GM21576 (cell line): ENCODE data around the gene NLRP9.

ENCODE experiments used
- ATAC-seq: cut with Tn5 transposase; IDR thresholded peaks from one replicate; pipeline ENCODE4 v1.9.1; 2021; ENCODE audit warnings: mild to moderate bottlenecking, moderate library complexity; ENCODE audit not compliant: unreplicated experiment

The NLRP9 gene

GRCh38 chr19:55689411-55690108 lies 48.6 kb downstream of the NLRP9 start:
- no peak for ATAC-seq

- ATAC-seq, result no peak
Measured at GRCh38 chr19:55688422-55689218, 49.6 kb downstream of the NLRP9 start.

- ATAC-seq, result no peak
Measured at GRCh38 chr19:55687281-55688201, 50.7 kb downstream of the NLRP9 start.

GRCh38 chr19:55686311-55687050 lies 51.7 kb downstream of the NLRP9 start:
- ATAC-seq, result no peak

- ATAC-seq, result no peak
Measured at GRCh38 chr19:55685776-55686175, 52.4 kb downstream of the NLRP9 start.

GRCh38 chr19:55684946-55685681 lies 53.1 kb downstream of the NLRP9 start:
- no peak for ATAC-seq

GRCh38 chr19:55683449-55684261 lies 54.5 kb downstream of the NLRP9 start:
- no peak for ATAC-seq

- no peak for ATAC-seq
Measured at GRCh38 chr19:55681131-55682092, 56.8 kb downstream of the NLRP9 start.

- no peak for ATAC-seq
Measured at GRCh38 chr19:55680339-55681130, 57.7 kb downstream of the NLRP9 start.

GRCh38 chr19:55679343-55680257 lies 58.6 kb downstream of the NLRP9 start:
- no peak for ATAC-seq

GRCh38 chr19:55678121-55678671 lies 60.0 kb downstream of the NLRP9 start:
- ATAC-seq, result peak; percentile 62

- no peak for ATAC-seq
Measured at GRCh38 chr19:55677572-55678028, 60.6 kb downstream of the NLRP9 start.

GRCh38 chr19:55676889-55677505 lies 61.2 kb downstream of the NLRP9 start:
- no peak for ATAC-seq

GRCh38 chr19:55676383-55676782 lies 61.8 kb downstream of the NLRP9 start:
- ATAC-seq, result no peak

- ATAC-seq, result no peak
Measured at GRCh38 chr19:55675661-55676354, 62.4 kb downstream of the NLRP9 start.
